Activated naive CD8-positive, alpha-beta T cell treated with anti-CD3 and anti-CD28 coated beads, Interleukin-2, amount 50 U/mL, for 24 hours (primary cell): Measurements from ENCODE around the gene ADRB2.
"Not testable (repeated sequence)": the region's sequence is repeated elsewhere in the genome, so short reads cannot be mapped to it uniquely, and the experiment has no call there.

Experiments used
- ATAC-seq: fragments of 150-1000 bp; cut with Tn5 transposase; one replicate; pipeline ENCODE4 v1.10.0; 2021
- DNase-seq: peaks from one replicate; pipeline ENCODE4 v3.0.0; 2021
- H3K27ac Mint-ChIP-seq: one replicate; pipeline ENCODE4 v1.8.0; 2021; ENCODE audit warnings: mild to moderate bottlenecking, mixed read lengths
- H3K27me3 Mint-ChIP-seq: one replicate; pipeline ENCODE4 v1.8.0; 2021; ENCODE audit warnings: mixed read lengths
- H3K36me3 Mint-ChIP-seq: one replicate; pipeline ENCODE4 v1.8.0; 2021; ENCODE audit warnings: low read depth, mixed read lengths
- H3K4me1 Mint-ChIP-seq: one replicate; pipeline ENCODE4 v1.8.0; 2021; ENCODE audit warnings: mixed read lengths
- H3K4me3 Mint-ChIP-seq: one replicate; pipeline ENCODE4 v1.8.0; 2021; ENCODE audit warnings: mild to moderate bottlenecking, moderate library complexity, mixed read lengths
- H3K9me3 Mint-ChIP-seq: one replicate; pipeline ENCODE4 v1.8.0; 2021; ENCODE audit warnings: mixed read lengths

ADRB2 gene

DNA sequence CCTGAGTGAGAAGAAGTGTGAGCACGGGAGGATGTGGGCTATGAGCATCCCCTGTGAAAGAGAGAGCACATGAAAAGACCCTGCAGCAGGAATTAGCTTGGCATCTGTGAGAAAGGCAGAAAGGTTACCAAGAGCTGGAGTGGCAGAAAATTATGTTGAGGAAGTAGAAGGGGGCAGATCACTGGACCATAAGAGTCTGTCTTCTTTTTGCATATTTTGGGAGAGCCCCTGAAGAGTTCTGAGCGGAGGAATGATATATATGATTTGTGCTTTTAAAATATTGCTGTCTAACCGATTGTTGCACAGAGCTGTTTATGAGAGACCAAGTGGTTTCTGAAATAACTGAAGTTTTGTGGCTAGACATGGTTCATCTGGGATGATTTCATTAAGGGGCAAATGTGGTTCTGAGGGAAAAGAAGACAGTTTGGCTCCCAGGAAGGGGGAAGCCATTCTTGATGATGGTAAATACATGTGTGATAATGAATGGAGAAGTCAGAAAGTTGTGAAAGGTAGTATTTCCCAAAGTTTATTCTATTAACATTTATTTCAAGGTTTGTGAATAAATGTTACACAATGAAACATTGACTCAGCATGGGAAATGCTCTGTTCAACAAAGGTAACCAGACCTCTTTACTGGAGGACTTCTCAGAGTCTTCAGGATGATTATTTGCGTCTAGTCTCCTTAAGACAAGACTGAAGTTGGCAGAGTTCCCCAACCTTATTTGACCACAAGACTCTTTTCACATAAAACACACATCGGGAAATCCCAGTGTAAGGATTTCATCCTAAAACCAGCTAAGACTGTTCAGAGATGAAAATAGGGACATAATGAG is 31.5 kb upstream of the ADRB2 start:
- Mint-ChIP-seq H3K27me3 (peaks cover 11% of the 10 kb centered on the region), H3K4me1 (peaks cover 54% of the 10 kb centered on the region), H3K27ac (no peak overlapping the region), H3K4me3 (no peak overlapping the region), H3K36me3 (no peaks in the 10 kb centered on the region), H3K9me3 (no peaks in the 10 kb centered on the region)
- ATAC-seq (no peak), DNase-seq (no peak)

DNA sequence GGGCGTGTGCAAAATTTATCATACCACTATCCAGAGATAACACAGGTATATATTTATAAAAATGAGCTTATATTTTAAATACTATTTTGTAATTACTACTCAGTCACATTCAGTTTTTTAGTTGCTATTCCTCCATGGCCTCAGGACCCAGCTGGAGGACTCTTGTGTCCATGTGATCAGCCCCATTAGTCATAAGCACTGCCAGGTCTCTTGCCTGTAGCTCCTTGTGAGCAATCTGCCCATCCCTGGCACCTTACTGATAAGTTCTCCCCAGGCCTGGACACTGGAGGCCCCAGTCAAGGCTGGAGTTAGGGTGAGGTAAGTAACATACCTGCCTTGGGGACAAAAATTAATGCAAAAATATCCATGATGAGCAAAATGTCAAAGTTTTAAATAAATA is 29.5 kb upstream of the ADRB2 start:
- H3K27me3 Mint-ChIP-seq = peaks cover 12% of the 10 kb centered on the region
- H3K27ac Mint-ChIP-seq = no peak overlapping the region
- no peaks in the 10 kb centered on the region for H3K36me3 Mint-ChIP-seq
- peaks cover 55% of the 10 kb centered on the region for H3K4me1 Mint-ChIP-seq
- DNase-seq (no peak), ATAC-seq (no peak)
- no peaks in the 10 kb centered on the region for H3K9me3 Mint-ChIP-seq
- no peak overlapping the region for H3K4me3 Mint-ChIP-seq

DNA sequence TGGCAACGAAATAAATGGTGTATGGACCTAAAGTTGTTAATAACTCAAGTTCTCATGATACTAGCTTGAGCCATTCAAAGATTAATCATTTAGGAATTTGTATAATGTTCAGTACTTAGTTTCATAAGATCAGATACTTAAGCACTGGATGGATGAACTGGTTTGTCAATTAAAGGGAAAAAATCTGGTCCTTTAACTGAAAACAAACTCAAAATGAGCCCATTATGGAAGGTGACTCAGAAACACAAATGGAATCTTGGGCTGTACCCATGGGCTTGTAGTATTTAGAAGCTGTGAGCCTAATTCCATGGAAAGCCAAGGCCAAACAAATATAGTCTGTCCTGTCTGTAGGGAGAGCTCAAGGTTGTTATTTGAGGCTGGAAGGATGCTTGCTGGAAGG is 27.6 kb upstream of the ADRB2 start:
- peaks cover 12% of the 10 kb centered on the region for H3K27me3 Mint-ChIP-seq

DNA sequence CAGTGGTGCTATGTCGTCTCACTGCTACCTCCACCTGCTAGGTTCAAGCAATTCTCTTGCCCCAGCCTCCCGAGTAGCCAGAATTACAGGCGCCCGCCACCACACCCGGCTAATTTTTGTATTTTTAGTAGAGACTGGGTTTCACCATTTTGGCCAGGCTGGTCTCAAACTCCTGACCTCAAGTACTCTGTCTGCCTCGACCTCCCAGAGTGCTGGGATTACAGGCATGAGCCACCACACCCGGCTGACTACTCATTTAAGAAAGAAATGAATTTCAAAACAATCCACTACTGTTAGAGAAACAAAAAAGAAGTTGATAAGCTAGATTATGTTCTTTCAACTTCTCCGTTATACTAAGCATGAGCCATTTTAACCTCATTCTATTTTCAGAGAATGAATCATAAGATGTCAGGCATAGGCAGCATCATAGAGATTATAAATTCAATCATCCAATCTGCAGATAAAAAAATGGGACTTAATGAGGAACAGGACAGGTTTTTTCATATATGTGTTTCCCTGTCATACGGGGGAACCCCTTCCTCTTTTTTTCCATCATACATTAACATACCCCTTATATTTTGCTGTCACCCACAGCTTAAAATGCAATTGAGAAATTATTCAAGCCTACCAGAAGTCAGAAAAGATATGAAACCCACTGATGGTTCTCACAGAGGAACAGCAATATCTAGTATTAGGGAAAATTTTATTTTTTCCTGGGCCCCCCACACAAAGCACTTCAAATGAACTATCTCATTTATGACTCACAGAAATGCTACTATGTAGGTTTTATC is 26.5 kb upstream of the ADRB2 start:
- no peaks in the 10 kb centered on the region for H3K36me3 Mint-ChIP-seq
- H3K27ac Mint-ChIP-seq = peak overlapping the region; percentile 84
- DNase-seq (no peak), ATAC-seq (peak; percentile 67)
- no peaks in the 10 kb centered on the region for H3K9me3 Mint-ChIP-seq
- peaks cover 6% of the 10 kb centered on the region for H3K27me3 Mint-ChIP-seq
- no peak overlapping the region for H3K4me3 Mint-ChIP-seq
- H3K4me1 Mint-ChIP-seq = peaks cover 64% of the 10 kb centered on the region

More for the DNA sequence above, 27.6 kb upstream of the ADRB2 start:
- Mint-ChIP-seq H3K4me1 (peaks cover 59% of the 10 kb centered on the region), H3K27ac (no peak overlapping the region), H3K36me3 (no peaks in the 10 kb centered on the region), H3K4me3 (no peak overlapping the region), H3K9me3 (no peaks in the 10 kb centered on the region)
- no peak for ATAC-seq
- DNase-seq = no peak

- H3K4me1 Mint-ChIP-seq = peaks cover 78% of the 10 kb centered on the region
- DNase-seq (no peak), ATAC-seq (no peak)
- peaks cover 2% of the 10 kb centered on the region for H3K27me3 Mint-ChIP-seq
- no peaks in the 10 kb centered on the region for H3K36me3 Mint-ChIP-seq
- H3K4me3 Mint-ChIP-seq = no peak overlapping the region
- H3K9me3 Mint-ChIP-seq = no peaks in the 10 kb centered on the region
- H3K27ac Mint-ChIP-seq = no peak overlapping the region
Observed at GRCh38 chr5:148801682-148802276, 24.6 kb upstream of the ADRB2 start.

DNA sequence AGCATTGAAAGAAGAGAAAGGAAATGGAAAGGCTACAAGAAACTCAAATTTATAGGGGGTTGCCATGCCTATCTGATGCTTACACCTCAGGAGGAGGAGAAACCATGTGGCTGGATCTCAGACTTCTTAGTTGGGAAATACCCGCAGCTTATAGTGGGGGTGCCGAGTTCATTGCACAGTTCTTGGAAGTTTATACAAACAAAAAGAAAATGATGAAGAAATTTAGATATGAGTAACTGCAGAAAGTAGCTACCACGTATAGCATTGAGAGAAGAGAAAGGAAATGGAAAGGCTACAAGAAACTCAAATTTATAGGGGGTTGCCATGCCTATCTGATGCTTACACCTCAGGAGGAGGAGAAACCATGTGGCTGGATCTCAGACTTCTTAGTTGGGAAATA is 23.0 kb upstream of the ADRB2 start:
- DNase-seq, H3K27me3 Mint-ChIP-seq, H3K9me3 Mint-ChIP-seq, H3K36me3 Mint-ChIP-seq: not testable (repeated sequence)
- H3K4me3 Mint-ChIP-seq = peak overlapping the region; percentile 27
- peak overlapping the region; percentile 9 for H3K27ac Mint-ChIP-seq
- peak; percentile 61 for ATAC-seq
- H3K4me1 Mint-ChIP-seq = peaks cover 89% of the 10 kb centered on the region

GRCh38 chr5:148804393-148804792 is 22.0 kb upstream of the ADRB2 start:
- H3K27me3 Mint-ChIP-seq = peaks cover 2% of the 10 kb centered on the region
- DNase-seq = no peak
- H3K27ac Mint-ChIP-seq = no peak overlapping the region
- no peak overlapping the region for H3K4me3 Mint-ChIP-seq
- H3K9me3 Mint-ChIP-seq = no peaks in the 10 kb centered on the region
- ATAC-seq = no peak
- H3K36me3 Mint-ChIP-seq = no peaks in the 10 kb centered on the region
- H3K4me1 Mint-ChIP-seq = peaks cover 94% of the 10 kb centered on the region

DNA sequence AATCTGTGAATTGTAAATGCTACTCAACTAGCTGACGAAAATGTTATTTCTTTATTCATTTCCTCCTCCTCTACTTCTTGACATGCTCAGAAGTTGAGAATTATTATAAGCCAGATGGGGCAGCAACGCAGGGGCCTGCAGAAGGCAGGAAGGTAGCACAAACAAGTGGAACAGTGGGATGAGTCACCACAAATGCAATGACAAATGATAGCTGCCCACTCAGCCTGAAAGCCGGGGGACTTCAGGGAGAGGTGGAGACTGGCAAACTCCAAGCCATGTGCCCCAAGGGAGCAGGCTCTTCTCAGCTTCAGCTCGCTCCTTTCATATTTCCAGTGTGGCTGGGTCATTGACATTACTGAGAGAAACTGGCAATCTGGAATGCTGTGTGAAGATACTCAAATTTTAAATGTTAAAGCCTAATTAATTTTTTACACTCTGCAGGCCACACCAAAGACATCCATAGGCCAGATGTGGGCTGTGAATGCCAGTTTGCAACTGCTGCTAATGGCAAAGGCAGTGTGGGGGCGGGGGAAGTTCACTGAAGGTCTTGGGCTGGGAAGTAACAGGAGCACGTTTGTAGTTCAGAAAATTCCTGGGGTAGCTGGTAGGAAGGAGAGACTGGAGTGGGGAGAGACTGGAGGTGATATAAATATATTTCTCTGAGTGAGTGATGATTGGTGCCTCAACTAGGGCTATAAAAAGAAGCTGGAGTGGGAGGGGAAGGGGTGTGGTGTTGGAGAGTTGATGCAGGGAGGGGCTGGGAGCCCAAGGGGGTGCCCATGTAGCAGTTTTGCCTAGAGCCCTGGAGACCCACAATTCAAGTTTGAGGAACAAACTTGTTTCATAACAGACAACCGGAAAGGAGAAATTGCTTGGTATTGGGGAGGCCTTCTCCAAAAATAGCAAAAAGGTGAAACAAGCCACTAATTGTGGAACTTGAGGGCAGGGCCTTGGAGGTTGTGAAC is 20.8 kb upstream of the ADRB2 start:
- Mint-ChIP-seq H3K4me3 (peak overlapping the region; percentile 46), H3K27me3 (peaks cover 2% of the 10 kb centered on the region), H3K9me3 (no peaks in the 10 kb centered on the region), H3K4me1 (peaks cover 94% of the 10 kb centered on the region), H3K27ac (peak overlapping the region; percentile 83), H3K36me3 (no peaks in the 10 kb centered on the region)
- DNase-seq (peak; percentile 61), ATAC-seq (peak; percentile 73)

- Mint-ChIP-seq H3K36me3 (no peaks in the 10 kb centered on the region), H3K27ac (peak overlapping the region; percentile 83), H3K4me3 (no peak overlapping the region), H3K4me1 (peaks cover 90% of the 10 kb centered on the region), H3K9me3 (no peaks in the 10 kb centered on the region), H3K27me3 (peaks cover 2% of the 10 kb centered on the region)
- ATAC-seq (no peak), DNase-seq (no peak)
Observed at GRCh38 chr5:148806520-148806931, 19.9 kb upstream of the ADRB2 start.

DNA sequence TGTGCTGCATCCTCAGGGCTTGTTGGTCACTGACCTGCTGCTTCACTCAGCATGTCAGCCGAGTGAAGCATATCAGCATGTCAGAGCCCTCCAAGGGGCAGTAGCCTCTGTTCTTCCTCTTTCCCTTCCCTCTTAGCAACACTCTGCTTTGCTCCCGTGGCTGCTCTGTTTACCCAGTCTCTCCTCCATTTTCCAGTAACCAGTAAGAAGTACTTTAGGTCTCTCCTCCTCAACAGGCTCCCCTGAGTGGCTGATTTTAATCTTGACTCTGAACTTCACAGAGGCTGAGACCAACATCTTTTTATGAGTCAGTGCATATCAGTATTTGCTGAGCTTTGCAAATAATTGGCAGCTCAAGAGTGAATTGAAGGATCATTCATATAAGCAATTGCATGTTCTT is 18.6 kb upstream of the ADRB2 start:
- Mint-ChIP-seq H3K9me3 (no peaks in the 10 kb centered on the region), H3K27ac (peak overlapping the region; percentile 33), H3K4me3 (no peak overlapping the region), H3K27me3 (no peaks in the 10 kb centered on the region), H3K36me3 (no peaks in the 10 kb centered on the region), H3K4me1 (peaks cover 85% of the 10 kb centered on the region)
- ATAC-seq (no peak), DNase-seq (no peak)

DNA sequence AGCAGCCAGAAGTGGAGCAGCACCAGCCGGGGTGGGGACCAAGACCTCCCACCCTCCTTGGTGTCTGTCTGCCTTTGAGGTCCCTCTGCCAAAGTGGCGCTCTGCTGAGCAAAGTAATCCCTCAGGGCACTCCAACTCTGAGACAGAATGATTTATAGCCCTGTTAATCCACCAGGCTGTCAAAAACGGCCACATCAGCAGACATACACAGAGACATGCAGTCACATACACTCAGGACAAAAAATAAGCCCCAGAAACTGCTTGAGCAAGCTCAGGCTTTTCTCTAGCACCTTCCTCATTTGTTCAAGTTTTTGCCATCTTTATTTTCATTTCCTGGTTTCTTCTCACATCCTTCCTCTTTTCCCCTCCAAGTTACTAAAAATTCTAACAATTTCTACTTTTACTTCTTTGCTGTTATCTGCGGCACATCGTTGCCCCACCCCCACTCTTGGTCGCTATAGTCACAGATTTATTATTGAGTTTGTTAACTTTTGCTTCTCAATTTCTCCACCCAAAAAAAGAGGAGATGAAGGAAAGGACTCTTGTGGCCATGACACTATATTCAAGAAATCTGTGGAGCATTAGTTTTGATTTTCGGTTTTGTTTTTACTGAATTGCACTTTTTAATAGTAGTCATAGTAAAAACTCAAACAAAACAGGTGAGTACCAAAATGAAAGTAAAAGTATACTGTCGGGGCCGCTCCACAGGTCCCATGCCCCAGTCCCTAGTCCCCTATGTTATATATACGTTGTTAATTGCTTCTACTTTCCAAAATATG is 17.4 kb upstream of the ADRB2 start:
- H3K4me3 Mint-ChIP-seq = peak overlapping the region; percentile 79
- peak overlapping the region; percentile 85 for H3K27ac Mint-ChIP-seq
- DNase-seq = peak; percentile 47
- H3K27me3 Mint-ChIP-seq = no peaks in the 10 kb centered on the region
- no peaks in the 10 kb centered on the region for H3K9me3 Mint-ChIP-seq
- H3K36me3 Mint-ChIP-seq = no peaks in the 10 kb centered on the region
- peak; percentile 65 for ATAC-seq
- peaks cover 73% of the 10 kb centered on the region for H3K4me1 Mint-ChIP-seq

GRCh38 chr5:148809781-148810524 is 16.5 kb upstream of the ADRB2 start:
- H3K4me3 Mint-ChIP-seq = peak overlapping the region; percentile 79
- H3K27ac Mint-ChIP-seq = peak overlapping the region; percentile 85
- no peaks in the 10 kb centered on the region for H3K9me3 Mint-ChIP-seq
- no peaks in the 10 kb centered on the region for H3K36me3 Mint-ChIP-seq
- peaks cover 65% of the 10 kb centered on the region for H3K4me1 Mint-ChIP-seq
- no peak for ATAC-seq
- no peaks in the 10 kb centered on the region for H3K27me3 Mint-ChIP-seq
- DNase-seq = no peak

DNA sequence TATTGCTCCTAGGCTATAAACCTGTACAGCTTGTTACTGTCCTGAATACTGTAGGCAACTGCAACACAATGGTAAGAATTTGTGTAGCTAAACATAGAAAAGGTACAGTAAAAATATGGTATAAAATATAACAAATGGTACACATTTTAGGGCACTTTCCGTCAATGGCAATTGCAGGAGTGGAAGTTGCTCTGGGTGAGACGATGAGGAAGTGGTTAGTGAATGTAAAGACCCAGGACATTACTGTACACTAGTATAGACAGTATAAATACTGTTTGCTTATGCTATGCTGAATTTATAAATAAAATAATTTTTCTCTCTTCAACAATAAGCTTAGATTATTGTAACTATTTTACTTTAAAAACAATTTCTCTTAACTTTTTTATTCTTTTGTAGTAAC is 15.6 kb upstream of the ADRB2 start:
- no peak for ATAC-seq
- peaks cover 57% of the 10 kb centered on the region for H3K4me1 Mint-ChIP-seq
- peak overlapping the region; percentile 79 for H3K4me3 Mint-ChIP-seq
- H3K9me3 Mint-ChIP-seq = no peaks in the 10 kb centered on the region
- H3K36me3 Mint-ChIP-seq = no peaks in the 10 kb centered on the region
- no peak for DNase-seq
- no peak overlapping the region for H3K27ac Mint-ChIP-seq
- H3K27me3 Mint-ChIP-seq = no peaks in the 10 kb centered on the region
